DOHH2 (cell line): ENCODE results near the gene LCE1C.

Source experiments
- H3F3A ChIP-seq: fragments of 200-600 bp; sonication (generic), shearing (Covaris generic); 2 replicates; pipeline ENCODE4 v1.6.0; 2016; ENCODE audit warnings: antibody characterized with exemption, mild to moderate bottlenecking; ENCODE audit not compliant: control insufficient read depth, insufficient read depth
- H3K27ac ChIP-seq: fragments of 200-600 bp; sonication (generic); 2 replicates; pipeline ENCODE4 v1.5.1; 2014; ENCODE audit warnings: low read depth, mild to moderate bottlenecking, low read length, moderate library complexity
- H3K27me3 ChIP-seq: fragments of 200-600 bp; sonication (generic); 2 replicates; pipeline ENCODE4 v1.6.1; 2014; ENCODE audit warnings: mild to moderate bottlenecking, low read length, mixed read lengths; ENCODE audit not compliant: control insufficient read depth
- H3K36me3 ChIP-seq: fragments of 200-600 bp; sonication (generic); 2 replicates; pipeline ENCODE4 v1.6.1; 2014; ENCODE audit warnings: mild to moderate bottlenecking, low read length, moderate library complexity, mixed read lengths; ENCODE audit not compliant: control insufficient read depth
- H3K4me1 ChIP-seq: fragments of 200-600 bp; sonication (generic); 2 replicates; pipeline ENCODE4 v1.6.1; 2014; ENCODE audit warnings: mild to moderate bottlenecking, low read length, mixed read lengths; ENCODE audit not compliant: control insufficient read depth
- H3K4me2 ChIP-seq: fragments of 200-600 bp; sonication (generic); 2 replicates; pipeline ENCODE4 v1.6.0; 2014; ENCODE audit warnings: mild to moderate bottlenecking, low read length, moderate library complexity
- H3K4me3 ChIP-seq: fragments of 200-600 bp; sonication (generic); 2 replicates; pipeline ENCODE4 v1.5.1; 2014; ENCODE audit warnings: mild to moderate bottlenecking, low read length, mixed read lengths
- H3K79me2 ChIP-seq: fragments of 200-600 bp; sonication (generic); 2 replicates; pipeline ENCODE4 v1.6.1; 2014; ENCODE audit warnings: mild to moderate bottlenecking, low read length, mixed read lengths; ENCODE audit not compliant: control insufficient read depth
- H3K9me2 ChIP-seq: fragments of 200-600 bp; sonication (generic); replicated peaks from 2 replicates; pipeline ENCODE4 v1.6.1; 2014; ENCODE audit warnings: mild to moderate bottlenecking, low read length, mixed read lengths; ENCODE audit not compliant: control insufficient read depth
- H3K9me3 ChIP-seq: fragments of 200-600 bp; sonication (generic); 2 replicates; pipeline ENCODE4 v1.6.1; 2014; ENCODE audit warnings: antibody characterized with exemption, low read length, mixed read lengths; ENCODE audit not compliant: control insufficient read depth, insufficient read depth
- H4K20me1 ChIP-seq: fragments of 200-600 bp; sonication (generic); 2 replicates; pipeline ENCODE4 v1.6.0; 2014; ENCODE audit warnings: low read depth, mild to moderate bottlenecking, antibody characterized with exemption, low read length, moderate library complexity; ENCODE audit not compliant: control insufficient read depth, insufficient read depth
- EZH2phosphoT487 ChIP-seq: fragments of 200-600 bp; sonication (generic); IDR thresholded peaks from 2 replicates; pipeline ENCODE4 v1.6.1; 2017; ENCODE audit warnings: borderline replicate concordance, mild to moderate bottlenecking, antibody characterized with exemption, low read length, moderate library complexity, mixed read lengths
- TF ChIP-seq, protein P1 (sequence below): fragments of 200-600 bp; sonication (generic); IDR thresholded peaks from one replicate; pipeline ENCODE4 v1.5.1; 2014; ENCODE audit warnings: antibody characterized with exemption, mild to moderate bottlenecking, low read depth, low read length; ENCODE audit not compliant: poor library complexity, severe bottlenecking

Gene LCE1C

GRCh38 chr1:152823294-152823693 is 16.8 kb upstream of the LCE1C start:
- H3F3A ChIP-seq, result no peaks in the 10 kb centered on the region
- no peak overlapping the region for H3K27ac ChIP-seq
- no peaks in the 10 kb centered on the region for H4K20me1 ChIP-seq
- no peaks in the 10 kb centered on the region for H3K9me3 ChIP-seq
- no peaks in the 10 kb centered on the region for H3K79me2 ChIP-seq
- no peaks in the 10 kb centered on the region for H3K36me3 ChIP-seq
- H3K4me1 ChIP-seq, result no peaks in the 10 kb centered on the region
- TF ChIP-seq EZH2phosphoT487, result no peak
- TF ChIP-seq, protein P1, sequence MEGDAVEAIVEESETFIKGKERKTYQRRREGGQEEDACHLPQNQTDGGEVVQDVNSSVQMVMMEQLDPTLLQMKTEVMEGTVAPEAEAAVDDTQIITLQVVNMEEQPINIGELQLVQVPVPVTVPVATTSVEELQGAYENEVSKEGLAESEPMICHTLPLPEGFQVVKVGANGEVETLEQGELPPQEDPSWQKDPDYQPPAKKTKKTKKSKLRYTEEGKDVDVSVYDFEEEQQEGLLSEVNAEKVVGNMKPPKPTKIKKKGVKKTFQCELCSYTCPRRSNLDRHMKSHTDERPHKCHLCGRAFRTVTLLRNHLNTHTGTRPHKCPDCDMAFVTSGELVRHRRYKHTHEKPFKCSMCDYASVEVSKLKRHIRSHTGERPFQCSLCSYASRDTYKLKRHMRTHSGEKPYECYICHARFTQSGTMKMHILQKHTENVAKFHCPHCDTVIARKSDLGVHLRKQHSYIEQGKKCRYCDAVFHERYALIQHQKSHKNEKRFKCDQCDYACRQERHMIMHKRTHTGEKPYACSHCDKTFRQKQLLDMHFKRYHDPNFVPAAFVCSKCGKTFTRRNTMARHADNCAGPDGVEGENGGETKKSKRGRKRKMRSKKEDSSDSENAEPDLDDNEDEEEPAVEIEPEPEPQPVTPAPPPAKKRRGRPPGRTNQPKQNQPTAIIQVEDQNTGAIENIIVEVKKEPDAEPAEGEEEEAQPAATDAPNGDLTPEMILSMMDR, result no peak
- peaks cover 3% of the 10 kb centered on the region; the same call in 1 of the 2 replicates for H3K27me3 ChIP-seq
- no peaks in the 10 kb centered on the region for H3K9me2 ChIP-seq
- H3K4me3 ChIP-seq, result no peak overlapping the region
- H3K4me2 ChIP-seq, result no peak overlapping the region

- Histone ChIP-seq H4K20me1 (no peaks in the 10 kb centered on the region), H3F3A (no peaks in the 10 kb centered on the region), H3K36me3 (no peaks in the 10 kb centered on the region), H3K79me2 (no peaks in the 10 kb centered on the region), H3K9me3 (no peaks in the 10 kb centered on the region), H3K27ac (no peak overlapping the region), H3K4me1 (no peaks in the 10 kb centered on the region), H3K4me2 (no peak overlapping the region), H3K27me3 (peaks cover under 1% of the 10 kb centered on the region; the same call in 1 of the 2 replicates), H3K9me2 (no peaks in the 10 kb centered on the region), H3K4me3 (no peak overlapping the region)
- no peak for TF ChIP-seq EZH2phosphoT487
- TF ChIP-seq, protein P1, result no peak
These were observed 10.9 kb upstream of the LCE1C start for GRCh38 chr1:152817309-152817708.

- no peaks in the 10 kb centered on the region for H3K4me1 ChIP-seq
- no peaks in the 10 kb centered on the region for H3K9me2 ChIP-seq
- no peak within 1 kb of the TSS for H3K4me2 ChIP-seq
- H3K36me3 ChIP-seq, result no peaks in the 10 kb centered on the region
- no peaks in the 10 kb centered on the region for H4K20me1 ChIP-seq
- H3K9me3 ChIP-seq, result no peaks in the 10 kb centered on the region
- no peaks in the 10 kb centered on the region; the same call in 1 of the 2 replicates for H3K27me3 ChIP-seq
- H3K79me2 ChIP-seq, result no peaks in the 10 kb centered on the region
- H3K27ac ChIP-seq, result no peak within 1 kb of the TSS
- TF ChIP-seq, protein P1, result no peak
- TF ChIP-seq EZH2phosphoT487, result no peak
- H3F3A ChIP-seq, result no peaks in the 10 kb centered on the region
- H3K4me3 ChIP-seq, result no peak within 1 kb of the TSS
These were observed 5.2 kb upstream of the LCE1C start, which contains the start of gene LCE1B for GRCh38 chr1:152811671-152812070. TSS of gene LCE1B (plus strand) at chr1:152811971. CDS start at chr1:152812447, 476 bp downstream.
